RWPE1 (cell line): ENCODE data around the gene GPA33.

ENCODE experiments used
- CTCF ChIA-PET: fragments of 350-600 bp; sonication (Branson Sonifier 250); formaldehyde crosslinking; extraction: SDS; loops from one replicate; lab custom pipeline; 2021; lab: Yijun Ruan, JAX
- POLR2A ChIA-PET: fragments of 400-600 bp; formaldehyde crosslinking; extraction: SDS; loops from one replicate; lab custom pipeline; 2020; ENCODE audit warnings: antibody characterized with exemption; ENCODE audit not compliant: low non-redundant PET; lab: Yijun Ruan, JAX
- DNase-seq: peaks from one replicate; pipeline ENCODE4 v3.0.0; 2012; ENCODE audit warnings: low spot score
- H3K27ac ChIP-seq: fragments of 450-650 bp; 2 replicates; pipeline ENCODE4 v1.5.1; 2017
- CTCF ChIP-seq: fragments of 450-650 bp; conservative IDR thresholded peaks from 2 replicates; pipeline ENCODE4 v1.5.1; 2017; ENCODE audit warnings: low read depth, mild to moderate bottlenecking

The GPA33 gene

DNA sequence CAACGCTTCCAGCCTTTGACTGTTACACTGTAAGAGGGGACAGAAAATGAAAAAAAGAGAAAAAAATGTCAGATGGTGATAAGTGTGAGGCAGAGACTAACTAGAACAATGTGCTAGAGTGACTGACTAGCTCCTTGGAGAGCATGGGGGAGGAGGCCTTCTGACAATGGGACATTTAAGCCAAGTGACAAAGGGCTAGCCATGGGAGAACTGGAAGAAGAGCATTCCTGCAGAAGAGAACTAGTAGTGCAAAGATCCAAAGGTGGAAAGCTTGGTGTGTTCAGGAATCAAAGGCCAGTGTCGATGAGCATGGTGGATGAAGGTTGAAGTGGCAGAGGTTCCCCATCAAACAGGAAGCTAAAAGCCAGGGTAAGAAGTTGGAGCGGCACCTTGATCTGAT lies 29.5 kb upstream of the GPA33 start:
- ChIA-PET POLR2A (no interaction called here), CTCF (no interaction called here)
- H3K27ac ChIP-seq, result no peak overlapping the region
- no peak for DNase-seq
- no peak for TF ChIP-seq CTCF

- H3K27ac ChIP-seq, result no peak overlapping the region
- DNase-seq, result no peak
- no peak for TF ChIP-seq CTCF
- ChIA-PET POLR2A (no interaction called here), CTCF (no interaction called here)
These were observed 28.0 kb upstream of the GPA33 start for GRCh38 chr1:167118188-167118587.

DNA sequence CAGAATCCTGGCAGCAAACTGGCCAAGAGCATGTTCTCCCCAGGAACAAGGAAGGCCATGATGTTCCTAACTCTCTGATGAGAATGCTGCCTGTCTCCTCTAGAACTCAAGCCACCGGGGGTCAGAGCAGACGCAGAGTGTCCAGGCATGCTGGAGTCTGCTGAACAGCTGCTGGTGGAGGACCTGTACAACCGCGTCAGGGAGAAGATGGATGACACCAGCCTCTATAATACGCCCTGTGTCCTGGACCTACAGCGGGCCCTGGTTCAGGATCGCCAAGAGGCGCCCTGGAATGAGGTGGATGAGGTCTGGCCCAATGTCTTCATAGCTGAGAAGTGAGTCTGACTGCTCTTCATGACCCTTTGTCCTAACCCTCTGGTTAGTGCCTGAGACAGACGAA lies 27.0 kb upstream of the GPA33 start:
- ChIA-PET POLR2A (no interaction called here), CTCF (interaction anchor here (0.6 kb wide), 1 partner anchor 1382 kb away, joined by 4 read pairs; no protein-coding TSS in a partner anchor)
- DNase-seq, result no peak
- no peak overlapping the region for H3K27ac ChIP-seq
- TF ChIP-seq CTCF, result no peak

DNA sequence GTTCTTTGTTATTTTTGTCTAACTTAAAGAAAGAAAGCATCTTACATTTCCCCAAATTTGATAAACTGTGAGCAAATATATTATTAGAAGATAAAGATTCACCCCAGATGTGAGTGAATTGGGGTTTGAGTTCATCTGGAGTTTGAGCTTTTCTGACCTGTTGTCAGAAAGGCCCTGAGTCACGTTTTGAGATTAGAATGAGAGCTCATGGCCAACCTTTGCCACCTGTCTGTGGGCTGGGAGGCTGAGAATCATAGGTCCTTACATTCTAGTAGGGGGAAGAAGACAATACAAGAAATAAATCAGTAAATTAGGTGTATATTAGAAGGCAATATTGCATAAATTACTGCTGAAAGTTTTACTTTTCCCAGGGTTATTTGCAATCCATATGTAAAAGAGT lies 26.0 kb upstream of the GPA33 start:
- CTCF ChIA-PET, result no interaction called here
- no peak for TF ChIP-seq CTCF
- POLR2A ChIA-PET, result no interaction called here

GRCh38 chr1:167115655-167116054 lies 25.5 kb upstream of the GPA33 start:
- CTCF ChIA-PET, result no interaction called here
- TF ChIP-seq CTCF, result no peak
- POLR2A ChIA-PET, result no interaction called here
- no peak overlapping the region for H3K27ac ChIP-seq
- DNase-seq, result no peak

More for the DNA sequence above, 26.0 kb upstream of the GPA33 start:
- DNase-seq, result no peak
- H3K27ac ChIP-seq, result no peak overlapping the region

- no peak for TF ChIP-seq CTCF
- ChIA-PET POLR2A (no interaction called here), CTCF (no interaction called here)
- H3K27ac ChIP-seq, result no peak overlapping the region
- no peak for DNase-seq
These were observed 24.5 kb upstream of the GPA33 start for GRCh38 chr1:167114725-167115124.
